Measurements from ENCODE around the gene ETS2.

ETS2 gene

DNA sequence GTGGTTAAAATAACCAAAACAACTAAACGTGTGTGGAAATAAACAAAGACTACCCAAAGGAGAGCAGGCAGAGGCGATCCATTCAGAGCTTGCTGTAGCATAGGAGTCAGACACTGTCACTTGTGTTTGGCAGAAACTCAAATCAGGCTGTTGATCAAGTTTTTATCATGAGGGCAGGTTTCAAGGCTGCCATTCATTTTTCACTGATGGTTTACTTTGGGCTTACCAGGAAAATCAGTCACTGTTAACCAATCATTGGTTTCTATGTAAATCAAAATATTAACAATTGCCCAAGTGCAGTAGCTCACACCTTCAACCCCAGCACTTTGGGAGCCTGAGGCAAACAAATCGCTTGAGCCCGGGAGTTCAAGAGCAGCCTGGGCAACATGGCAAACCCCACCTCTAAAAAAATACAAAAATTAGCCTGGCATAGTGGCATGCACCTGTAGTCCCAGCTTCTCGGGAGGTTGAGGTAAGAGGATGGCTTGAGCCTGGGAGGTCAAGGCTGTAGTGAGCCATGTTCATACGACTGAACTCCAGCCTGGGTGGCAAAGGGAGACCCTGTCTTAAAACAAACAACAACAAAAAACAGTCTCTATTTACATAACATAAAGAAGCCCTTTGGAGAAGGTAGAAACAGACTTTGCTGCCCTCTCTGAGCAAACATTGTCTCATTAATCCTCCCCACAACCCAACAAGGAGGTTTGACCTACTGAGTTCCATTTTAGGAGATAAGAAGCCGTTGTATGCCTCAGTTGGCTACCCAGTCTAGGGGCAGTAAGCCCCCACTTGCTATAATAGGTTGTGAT lies 21.1 kb upstream of the ETS2 start:
- no peak for DNase-seq

DNA sequence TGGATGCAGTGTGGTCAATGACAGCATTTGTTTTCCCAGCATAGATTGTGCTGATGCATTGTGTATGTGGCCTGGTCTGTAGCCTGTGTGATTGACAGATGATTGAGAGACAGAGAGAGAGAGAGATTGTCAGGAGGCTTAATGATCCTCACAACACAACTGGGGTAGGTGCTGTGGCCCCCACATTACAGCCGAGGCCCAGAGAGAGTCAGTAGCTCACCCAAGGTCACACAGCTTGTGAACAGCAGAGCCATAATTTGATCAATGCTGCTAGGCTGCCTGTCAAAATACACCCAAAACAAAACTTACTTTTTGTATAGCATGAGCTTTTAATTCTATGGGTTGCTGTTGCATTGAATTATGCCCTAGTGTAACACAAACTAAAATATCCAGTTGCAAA lies 20.2 kb upstream of the ETS2 start:
- DNase-seq = no peak

DNA sequence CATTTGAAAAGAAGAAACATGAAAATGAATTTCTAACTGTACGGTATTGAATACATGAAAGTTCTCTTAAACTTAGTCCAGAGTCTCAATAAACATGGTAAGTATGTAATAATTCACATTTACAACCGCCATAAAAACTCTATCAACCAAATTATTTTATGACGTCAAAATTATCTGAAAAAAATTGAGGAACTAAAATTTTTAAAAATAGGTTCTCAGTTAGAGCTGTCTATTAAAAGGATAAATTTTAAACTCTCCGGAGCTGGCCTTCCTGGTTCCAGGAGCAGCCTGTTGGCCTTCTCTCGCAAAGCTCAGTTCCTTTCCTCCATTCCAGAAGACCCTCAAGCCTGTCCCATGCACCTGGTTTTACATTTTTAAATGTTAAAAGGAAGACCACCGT lies 18.7 kb upstream of the ETS2 start:
- no peak for DNase-seq

DNA sequence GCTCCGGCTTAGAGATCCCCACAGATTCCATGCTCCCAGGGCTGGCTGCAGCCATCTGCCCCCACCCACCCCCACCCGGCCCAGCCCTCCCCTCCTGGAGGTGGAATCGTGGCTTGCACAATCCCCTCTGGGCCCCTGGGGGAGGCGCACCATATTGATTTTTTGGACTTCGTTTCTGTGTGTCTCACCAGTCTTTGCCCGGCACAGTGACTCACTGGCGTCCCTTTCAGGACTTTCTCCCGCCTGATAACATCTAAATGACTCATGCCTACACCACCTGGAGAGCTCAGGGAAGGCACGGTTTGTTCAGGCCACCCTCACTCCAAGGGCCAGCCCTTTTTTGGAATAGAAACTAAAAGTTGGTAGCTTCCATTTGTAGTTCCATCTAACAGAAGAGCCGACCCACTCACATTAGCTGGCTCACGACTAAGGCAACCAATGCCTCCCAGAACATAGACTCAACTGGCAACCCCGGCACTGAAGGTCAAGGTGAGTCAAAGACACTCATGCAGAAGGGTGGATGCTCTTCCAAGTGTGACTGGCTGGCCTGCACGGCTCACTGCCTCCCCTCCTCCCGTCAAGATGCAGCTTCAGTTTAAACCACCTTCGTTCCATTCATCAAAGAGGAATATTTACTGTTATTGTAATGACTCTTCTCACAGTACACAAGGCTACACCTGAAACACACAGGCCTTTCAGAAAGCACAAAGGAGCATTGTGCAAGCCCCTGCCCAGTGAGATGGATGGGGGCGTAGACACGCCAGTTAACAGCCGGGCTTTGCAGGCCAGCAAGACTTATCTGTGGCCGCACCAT lies 18.1 kb upstream of the ETS2 start:
- DNase-seq = no peak

DNA sequence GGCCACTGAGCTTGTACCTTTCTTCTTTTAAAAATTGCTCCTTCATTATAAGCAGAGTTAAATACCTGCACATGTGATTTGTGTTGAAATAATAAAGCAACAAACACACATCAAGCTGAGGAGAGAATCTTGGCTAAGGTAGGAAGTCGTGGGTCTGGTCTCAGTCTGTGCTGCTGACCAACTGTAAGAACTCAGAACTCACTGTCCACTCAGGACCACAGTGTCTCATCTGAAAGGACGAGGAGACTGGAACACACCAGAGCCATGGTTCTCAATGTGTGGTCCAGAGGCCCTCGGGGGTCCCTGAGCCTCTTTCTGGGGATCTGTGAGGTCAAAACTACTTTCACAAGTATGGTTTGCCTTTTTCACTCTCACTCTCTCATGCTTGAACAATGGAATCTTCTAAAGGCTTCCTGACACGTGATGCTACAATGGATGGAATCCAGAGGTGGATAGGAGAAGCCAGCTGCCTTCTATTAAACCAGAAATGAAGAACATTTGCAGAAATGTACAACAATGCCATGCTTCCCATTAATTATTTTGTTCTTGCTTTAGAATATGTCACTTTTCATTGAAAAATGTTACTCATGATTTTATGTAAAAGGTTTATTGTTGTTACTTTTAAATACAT lies 17.3 kb upstream of the ETS2 start:
- no peak for DNase-seq

DNA sequence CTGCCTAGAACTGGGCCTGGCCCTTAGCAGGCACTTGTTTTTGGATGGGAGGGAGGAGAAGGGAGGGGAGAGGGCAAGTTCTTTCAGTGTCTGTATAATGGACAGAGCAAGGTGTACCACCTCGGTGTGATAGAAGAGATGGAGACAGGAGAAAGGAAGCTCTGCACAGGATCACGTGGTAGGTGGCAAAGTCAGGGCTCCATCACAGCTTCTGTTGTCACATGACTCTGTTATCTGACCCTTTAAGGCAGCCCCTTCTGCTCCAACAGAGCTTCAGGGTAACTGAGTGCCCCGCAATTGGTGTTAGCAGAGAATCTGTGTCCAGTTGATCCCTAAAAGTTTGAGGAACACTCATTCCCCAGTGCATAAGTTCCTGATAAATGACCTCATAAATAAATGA lies 16.5 kb upstream of the ETS2 start:
- no peak for DNase-seq

DNA sequence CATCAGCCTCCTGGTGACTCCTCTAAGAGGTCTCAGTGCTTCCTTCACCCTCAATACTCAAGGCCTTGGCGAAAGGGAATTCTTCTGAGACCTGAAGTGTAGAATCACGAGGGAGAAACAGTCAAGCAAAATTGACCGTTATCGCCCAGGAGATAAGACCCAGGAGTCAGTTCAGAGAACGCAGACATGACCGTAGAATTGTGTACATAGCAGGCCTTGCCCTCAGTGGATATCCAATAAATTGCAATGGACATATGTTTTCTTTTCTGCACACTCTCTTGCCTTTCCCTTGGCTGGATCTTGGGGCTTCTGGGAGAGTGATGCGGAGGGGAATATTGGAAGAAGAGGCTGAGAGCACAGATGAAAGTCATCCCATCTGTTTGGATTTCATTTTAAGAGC lies 15.7 kb upstream of the ETS2 start:
- DNase-seq = no peak

DNA sequence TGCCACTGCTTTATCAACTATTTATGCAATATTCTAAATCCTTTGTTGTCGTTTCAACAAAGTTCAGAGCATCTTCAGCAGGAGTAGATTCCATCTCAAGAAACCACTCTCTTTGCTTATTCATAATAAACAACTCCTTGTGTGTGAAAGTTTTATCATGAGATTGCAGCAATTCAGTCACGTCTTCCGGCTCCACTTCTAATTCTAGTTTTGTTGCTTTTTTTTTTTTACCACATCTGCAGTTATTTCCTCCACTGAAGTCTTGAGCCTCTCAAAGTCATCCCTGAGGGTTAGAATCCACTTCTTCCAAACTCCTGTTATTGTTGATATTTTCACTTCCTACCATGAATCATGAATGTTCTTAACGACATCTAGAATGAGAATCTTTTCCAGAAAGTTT lies 14.8 kb upstream of the ETS2 start:
- no peak for DNase-seq

DNA sequence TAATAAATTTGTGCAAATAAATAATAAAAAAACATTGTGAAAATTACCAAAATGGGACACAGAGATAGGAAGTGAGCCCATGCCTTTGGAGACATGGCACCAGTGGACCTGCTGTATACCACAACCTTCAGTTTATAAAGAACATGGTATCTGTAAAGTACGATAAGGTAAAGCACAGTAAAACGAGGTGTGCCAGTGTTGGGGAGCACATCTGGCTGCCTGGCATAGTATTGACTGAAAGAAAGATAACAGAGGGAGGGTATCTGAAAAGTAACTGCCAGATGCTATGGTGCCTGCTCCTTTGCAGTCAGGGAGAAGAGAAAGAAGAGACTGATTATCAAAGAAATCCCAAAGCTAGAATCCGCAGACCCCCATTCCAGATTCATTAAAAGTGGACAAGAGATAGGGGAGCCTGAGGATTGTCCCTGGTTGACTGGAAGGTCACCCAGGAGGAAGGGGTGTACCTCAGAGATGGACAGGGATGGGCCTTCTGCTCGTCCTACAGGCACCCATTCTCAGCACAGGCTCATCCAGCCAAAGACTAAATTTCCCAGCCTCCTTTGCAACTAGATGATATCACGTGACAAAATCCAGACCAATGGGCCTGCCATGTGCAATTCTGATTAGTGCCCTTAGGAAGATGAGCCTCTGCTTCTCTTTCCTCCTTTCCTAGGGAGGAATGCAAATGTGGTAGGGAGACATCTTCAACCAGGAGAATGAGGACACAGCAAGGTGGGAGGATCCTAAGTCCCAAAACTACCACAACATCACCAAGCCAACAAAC lies 12.9 kb upstream of the ETS2 start:
- DNase-seq = no peak

DNA sequence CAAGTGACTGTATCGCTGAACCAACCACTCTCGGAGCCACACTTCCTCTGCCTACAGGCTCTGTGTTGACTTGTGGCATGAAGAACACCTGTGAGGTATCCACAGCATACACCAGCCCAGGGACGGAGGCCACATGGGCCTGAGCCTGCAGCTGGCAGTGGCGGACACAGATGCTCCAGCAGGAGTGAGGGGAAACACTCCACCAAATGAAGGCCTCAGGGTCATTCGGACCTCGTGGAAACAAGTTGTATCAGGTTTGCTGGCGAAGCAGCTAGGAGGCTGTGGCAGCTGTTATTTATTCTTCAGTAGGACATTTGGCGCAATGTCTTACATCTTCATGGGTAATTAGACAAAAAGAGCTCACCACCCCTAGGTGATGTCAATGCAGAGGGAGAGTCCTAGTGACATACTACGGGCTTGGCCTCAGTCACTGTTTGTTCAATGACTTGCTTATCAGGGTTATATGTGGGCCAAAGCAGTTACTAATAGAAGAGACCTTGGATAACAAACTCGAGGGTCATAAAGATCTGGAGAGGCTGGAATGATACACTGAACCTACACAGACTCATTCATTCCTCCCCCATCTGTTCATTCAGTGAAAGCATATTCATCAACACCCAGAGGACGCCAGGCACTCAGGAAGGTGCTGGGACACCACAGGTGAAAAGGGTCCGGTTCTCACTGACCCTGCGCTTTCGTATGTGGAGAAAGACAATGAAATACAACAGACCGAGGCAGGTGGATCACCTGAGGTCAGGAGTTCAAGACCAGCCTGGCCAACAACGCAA lies 11.6 kb upstream of the ETS2 start:
- no peak for DNase-seq

DNA sequence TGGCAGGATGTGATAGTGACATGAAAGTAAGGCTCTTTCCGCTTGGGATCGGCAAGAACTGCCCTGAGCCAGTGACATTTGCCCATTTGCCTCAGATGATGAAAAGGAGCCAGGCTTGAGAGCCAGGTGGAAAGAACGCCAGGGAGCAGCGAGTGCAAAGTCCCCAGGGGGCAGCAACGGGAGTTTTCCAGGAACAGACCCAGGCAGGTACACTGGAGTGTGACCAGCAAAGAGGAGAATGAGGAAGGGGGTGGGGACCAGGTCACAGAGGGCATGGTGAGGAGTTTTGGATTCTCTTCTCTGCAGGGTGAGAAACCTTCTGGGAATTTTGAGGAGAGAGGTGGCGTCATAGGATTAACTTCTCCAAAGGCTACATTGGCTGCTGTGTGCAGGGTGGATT lies 10.8 kb upstream of the ETS2 start:
- no peak for DNase-seq

DNA sequence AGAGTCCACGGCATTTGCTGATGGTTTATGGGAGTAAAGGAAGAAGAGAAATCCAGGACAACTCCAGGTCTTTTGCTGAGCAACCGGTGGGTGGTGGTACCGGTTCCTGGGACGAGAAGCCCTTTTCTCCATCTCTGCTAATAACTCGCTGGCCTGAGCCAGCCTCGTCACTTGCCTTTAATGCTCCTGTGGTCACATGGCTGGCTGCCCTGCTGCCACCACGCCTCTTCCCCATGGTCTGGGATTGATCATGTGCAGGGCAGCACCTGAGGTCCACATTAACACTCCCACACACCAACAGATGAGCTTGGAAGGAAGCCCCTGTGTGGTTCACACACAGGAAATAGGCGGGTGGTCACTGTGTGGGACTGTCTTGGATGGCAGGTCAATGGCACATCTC lies 10.3 kb upstream of the ETS2 start:
- no peak for DNase-seq

DNA sequence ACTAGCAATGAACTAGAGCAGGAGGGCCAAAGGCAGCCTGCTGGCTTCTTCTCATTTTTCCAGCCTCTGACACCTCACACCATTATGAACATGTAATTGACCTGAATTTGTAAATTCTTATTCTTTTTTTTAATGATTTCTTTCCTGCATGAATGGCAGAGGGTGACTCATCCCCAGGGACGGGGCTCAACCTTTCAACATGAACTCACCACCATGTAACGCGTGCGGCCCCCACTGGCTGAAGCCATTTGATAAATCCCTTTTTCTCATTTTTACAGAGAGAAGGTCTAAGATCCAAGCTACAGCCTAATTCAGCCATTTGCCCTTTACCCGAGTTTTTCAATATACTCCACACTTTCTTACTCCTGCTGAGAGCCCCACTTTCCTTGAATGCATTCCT lies 9.3 kb upstream of the ETS2 start:
- no peak for DNase-seq

DNA sequence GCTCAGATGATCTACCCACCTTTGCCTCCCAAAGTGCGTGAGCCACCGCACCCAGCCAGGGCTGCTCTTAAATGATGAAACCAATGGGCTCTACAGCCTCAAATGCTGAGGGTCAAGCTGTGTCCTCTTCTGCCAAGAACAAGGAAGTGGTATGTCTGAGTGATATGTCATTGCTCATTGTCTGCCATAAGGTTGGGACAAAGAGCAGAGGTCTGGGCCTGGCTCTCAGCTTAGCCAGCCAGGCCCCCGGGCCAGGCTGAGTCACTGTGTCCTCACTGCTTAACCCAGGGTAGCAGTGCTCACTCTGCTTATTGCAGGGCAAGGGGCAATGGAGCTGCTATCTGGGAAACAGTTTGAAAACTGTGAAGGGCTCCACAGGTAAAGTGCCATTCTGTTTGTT lies 8.3 kb upstream of the ETS2 start:
- DNase-seq = no peak

DNA sequence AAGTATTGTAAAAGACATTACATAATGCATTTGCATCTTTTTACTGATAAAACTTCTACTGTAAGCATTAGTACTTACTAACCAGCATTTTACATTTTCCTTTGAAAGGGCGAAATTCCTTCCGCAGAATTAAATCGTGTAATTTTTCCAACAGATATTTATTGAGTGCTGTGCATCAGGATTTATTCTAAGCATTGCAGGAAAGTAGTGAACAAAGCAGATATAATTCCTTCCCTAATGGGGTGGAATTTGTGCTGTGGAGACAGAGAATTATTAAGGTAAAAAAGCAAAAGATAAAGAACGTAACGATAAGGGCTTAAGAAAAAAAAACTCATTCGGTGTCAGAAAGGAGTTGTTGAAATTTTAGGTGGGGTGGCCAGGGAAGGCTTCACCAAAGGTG lies 7.6 kb upstream of the ETS2 start:
- DNase-seq = no peak

DNA sequence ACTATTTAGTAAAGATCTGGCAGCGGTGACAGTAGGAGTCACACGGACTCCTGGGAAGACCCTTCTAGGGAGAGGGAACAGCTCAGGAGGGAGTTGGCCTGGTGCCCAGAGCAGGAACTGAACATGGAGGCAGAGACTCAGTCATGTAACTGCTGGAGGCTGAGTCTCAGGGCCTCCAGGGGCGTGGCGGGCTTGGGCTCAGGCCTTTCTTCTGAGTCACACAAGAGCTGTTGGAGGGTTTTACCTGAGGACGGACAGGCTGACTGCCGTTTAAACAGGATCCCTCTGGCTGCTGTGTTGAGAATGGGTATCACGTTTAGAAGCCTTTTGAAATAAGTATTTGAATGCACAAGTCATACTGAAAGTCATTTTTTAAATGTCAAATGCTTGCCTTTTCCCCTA lies 7.2 kb upstream of the ETS2 start:
- DNase-seq = no peak

DNA sequence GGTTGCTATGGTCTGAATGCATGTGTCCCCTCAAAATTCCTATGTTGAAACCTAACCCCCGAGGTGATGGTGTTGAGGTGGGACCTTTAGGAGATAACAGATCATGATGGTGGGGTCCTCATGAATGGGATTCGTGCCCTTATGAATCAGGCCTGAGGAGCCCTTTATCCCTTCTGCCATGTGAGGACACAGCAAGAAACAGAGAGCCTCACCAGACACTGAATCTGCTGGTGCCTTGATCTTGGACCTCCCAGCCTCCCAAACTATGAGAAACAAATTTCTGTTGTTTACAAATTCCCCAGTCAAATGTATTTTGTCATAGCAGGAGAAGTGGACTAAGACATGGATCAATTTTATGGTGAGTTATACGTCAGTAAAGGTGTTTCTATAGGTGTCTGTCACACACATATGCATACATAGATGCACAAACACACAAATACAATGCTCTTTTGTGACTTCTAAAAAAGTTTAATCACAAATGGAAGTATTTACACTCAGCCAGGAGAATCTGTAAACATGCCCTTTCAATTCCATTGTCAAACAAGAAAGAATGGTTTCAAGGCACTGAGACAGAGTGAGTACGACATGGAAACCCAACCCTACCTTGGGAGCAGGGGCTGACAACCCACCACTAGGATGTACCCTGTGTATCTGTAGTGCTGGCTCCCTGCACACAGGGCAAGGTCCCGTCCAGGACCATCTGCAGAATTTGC lies 5.5 kb upstream of the ETS2 start:
- no peak for DNase-seq

DNA sequence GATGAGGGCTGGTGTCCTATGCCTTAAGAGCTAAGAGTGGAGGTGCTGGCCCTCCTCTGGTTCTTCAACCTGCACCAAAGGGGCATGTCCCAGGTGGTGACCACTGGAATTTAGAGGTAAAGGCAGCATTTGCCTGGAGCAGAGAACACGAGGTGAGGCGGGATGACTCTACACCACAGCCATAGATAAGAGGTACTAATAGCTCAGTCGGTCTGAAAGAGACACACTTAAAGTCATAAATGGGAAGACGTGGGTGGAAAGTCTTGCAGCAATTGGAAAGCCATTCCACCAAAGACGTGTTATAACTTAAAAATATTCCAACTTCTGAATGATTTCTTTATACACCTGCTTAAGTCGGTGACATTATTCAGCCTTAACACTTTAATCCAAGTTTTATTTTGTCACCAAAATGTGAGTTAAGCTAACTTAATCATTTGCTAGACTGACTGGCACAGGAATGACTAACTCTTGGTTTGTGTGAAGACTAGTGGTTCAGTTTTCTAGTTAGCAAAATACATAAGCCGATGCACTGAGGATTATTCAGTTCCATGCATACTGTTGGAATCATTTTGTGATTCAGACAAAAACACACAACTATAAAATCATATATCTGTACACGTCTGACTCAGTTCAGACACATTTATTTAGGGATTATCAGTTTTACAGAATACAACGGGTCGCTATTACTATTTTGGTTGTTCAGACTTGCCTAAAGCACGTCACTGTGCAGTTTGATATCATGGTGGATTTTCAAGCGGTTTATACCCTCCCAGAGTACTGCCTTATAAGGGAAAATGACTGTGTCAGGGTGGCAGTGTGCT lies 4.6 kb upstream of the ETS2 start:
- no peak for DNase-seq

DNA sequence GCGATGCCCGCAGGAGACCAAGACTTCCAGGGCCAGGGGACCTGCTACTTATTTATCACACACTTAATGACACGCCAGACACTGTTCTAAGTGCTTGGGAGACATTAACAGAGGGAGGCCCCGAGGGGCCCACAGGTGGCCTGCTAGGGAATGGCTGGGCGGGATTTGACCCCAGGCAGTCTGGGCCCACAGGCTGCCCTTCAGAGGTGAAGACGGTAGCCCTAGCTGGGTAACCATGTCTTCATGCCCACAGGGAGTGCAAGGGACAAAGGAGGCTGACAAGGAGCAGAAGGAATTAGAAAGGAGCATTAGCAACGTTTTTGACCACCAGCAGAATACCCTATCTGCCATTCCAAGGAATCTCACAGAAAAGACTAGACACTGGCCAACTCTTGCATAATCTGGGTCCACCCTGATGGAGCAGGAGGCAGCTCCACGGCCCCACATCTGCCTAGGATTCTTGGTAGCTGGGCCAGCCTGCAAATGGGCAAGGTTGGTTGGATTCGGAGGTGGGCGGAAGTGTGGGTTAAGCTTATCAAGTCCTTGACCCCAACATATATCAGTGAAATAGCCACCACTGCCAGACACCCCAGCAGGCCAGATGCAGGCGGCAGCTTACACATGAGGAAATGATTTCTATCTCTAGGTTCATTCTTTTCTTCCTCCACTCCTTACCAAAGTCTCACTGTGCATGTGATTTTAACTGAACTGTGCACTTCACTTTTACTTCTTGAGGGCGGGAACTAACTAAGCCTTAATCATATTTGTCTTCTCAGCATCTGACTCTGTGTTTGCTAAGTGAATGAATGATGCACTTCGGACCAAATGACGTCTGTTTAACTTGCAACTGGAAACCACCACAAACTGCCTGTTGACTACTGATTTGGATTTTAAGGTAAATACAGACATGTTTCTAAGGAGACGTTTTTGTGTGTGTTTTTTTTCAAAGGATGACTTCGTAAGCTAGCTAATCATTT lies 3.4 kb upstream of the ETS2 start:
- DNase-seq = no peak
